HepG2 (cell line): ENCODE measurements around the gene SH2D7. TPM values are rescaled to one million over a fixed set of nuclear protein-coding genes. Genes with fewer than 3 reads are reported as not detected.

Experiments used
- GFI1 ChIP-seq: sonication (generic); formaldehyde crosslinking; IDR thresholded peaks from 2 replicates; pipeline ENCODE4 v1.5.0; 2020; ENCODE audit warnings: missing genetic modification reagents, mild to moderate bottlenecking, borderline replicate concordance
- GTF3A ChIP-seq: sonication (generic); formaldehyde crosslinking; conservative IDR thresholded peaks from 2 replicates; pipeline ENCODE4 v1.4.0; 2020; ENCODE audit warnings: mild to moderate bottlenecking, missing genetic modification reagents
- HDAC2 ChIP-seq: sonication (generic); formaldehyde crosslinking; IDR thresholded peaks from 2 replicates; pipeline ENCODE4 v1.4.0; 2020; ENCODE audit warnings: missing genetic modification reagents
- LCORL ChIP-seq, 2 experiments: fragments of 450-650 bp in 1 of 2; sonication (generic) in 1 of 2; formaldehyde crosslinking in 1 of 2; IDR thresholded peaks; 2 replicates each; pipeline versions ENCODE4 v1.5.0 to v1.6.1; 2017 to 2020; ENCODE audit warnings: antibody characterized with exemption in 1 of 2, missing genetic modification reagents in 1 of 2
- MEIS1 ChIP-seq: sonication (generic); formaldehyde crosslinking; IDR thresholded peaks from 2 replicates; pipeline ENCODE4 v1.9.0; 2021; ENCODE audit warnings: mild to moderate bottlenecking, missing genetic modification reagents, moderate library complexity, borderline replicate concordance
- MIXL1 ChIP-seq: IDR thresholded peaks from 2 replicates; pipeline ENCODE4 v1.6.1; 2016
- NCOA2 ChIP-seq: sonication (generic); formaldehyde crosslinking; IDR thresholded peaks from 2 replicates; pipeline ENCODE4 v1.8.0; 2022; ENCODE audit warnings: inconsistent platforms
- NR2F2 ChIP-seq: IDR thresholded peaks from 2 replicates; pipeline ENCODE4 v1.6.1; 2012; ENCODE audit warnings: low read depth, inconsistent platforms, borderline replicate concordance
- PPARG ChIP-seq: conservative IDR thresholded peaks from 2 replicates; pipeline ENCODE4 v1.6.1; 2016; ENCODE audit warnings: missing biosample characterization, missing genetic modification reagents
- RBM39 ChIP-seq: fragments of 200-400 bp; formaldehyde crosslinking; IDR thresholded peaks from one replicate; pipeline ENCODE4 v1.6.1; 2018; ENCODE audit warnings: antibody characterized with exemption, mild to moderate bottlenecking, low read depth, low read length; ENCODE audit not compliant: poor library complexity, severe bottlenecking
- REL ChIP-seq: sonication (generic); formaldehyde crosslinking; conservative IDR thresholded peaks from 2 replicates; pipeline ENCODE4 v1.8.0; 2022; ENCODE audit warnings: mild to moderate bottlenecking, missing genetic modification reagents, moderate library complexity
- STAG1 ChIP-seq: sonication (generic); formaldehyde crosslinking; IDR thresholded peaks from 2 replicates; pipeline ENCODE4 v1.4.0; 2020; ENCODE audit warnings: missing genetic modification reagents
- TP53 ChIP-seq: sonication (generic); formaldehyde crosslinking; conservative IDR thresholded peaks from 2 replicates; pipeline ENCODE4 v1.4.0; 2020; ENCODE audit warnings: missing genetic modification reagents
- ZKSCAN8 ChIP-seq: IDR thresholded peaks from 2 replicates; pipeline ENCODE4 v1.6.1; 2016; ENCODE audit warnings: borderline replicate concordance, missing genetic modification reagents, missing compliant biosample characterization
- ZNF24 ChIP-seq: fragments of 450-650 bp; IDR thresholded peaks from 2 replicates; pipeline ENCODE4 v1.6.1; 2017; ENCODE audit warnings: antibody characterized with exemption, mild to moderate bottlenecking
- ZNF329 ChIP-seq: sonication (generic); formaldehyde crosslinking; IDR thresholded peaks from 2 replicates; pipeline ENCODE4 v1.9.0; 2021; ENCODE audit warnings: low read depth, mild to moderate bottlenecking, missing genetic modification reagents
- ZNF556 ChIP-seq: sonication (generic); formaldehyde crosslinking; IDR thresholded peaks from 2 replicates; pipeline ENCODE4 v1.4.0; 2020; ENCODE audit warnings: mild to moderate bottlenecking, missing genetic modification reagents, borderline replicate concordance
- ZNF607 ChIP-seq: sonication (generic); formaldehyde crosslinking; IDR thresholded peaks from 2 replicates; pipeline ENCODE4 v1.5.1; 2020; ENCODE audit warnings: missing genetic modification reagents, mild to moderate bottlenecking, borderline replicate concordance
- ZNF672 ChIP-seq: sonication (generic); formaldehyde crosslinking; IDR thresholded peaks from 2 replicates; pipeline ENCODE4 v1.8.1; 2022; ENCODE audit warnings: missing genetic modification reagents
- ZNF781 ChIP-seq: sonication (generic); formaldehyde crosslinking; IDR thresholded peaks from 2 replicates; pipeline ENCODE4 v1.5.1; 2020; ENCODE audit warnings: borderline replicate concordance, mild to moderate bottlenecking, missing genetic modification reagents; ENCODE audit errors: not compliant biosample characterization
- ZNF841 ChIP-seq: sonication (generic); formaldehyde crosslinking; IDR thresholded peaks from 2 replicates; pipeline ENCODE4 v1.8.1; 2023; ENCODE audit warnings: missing genetic modification reagents, borderline replicate concordance
- ZZZ3 ChIP-seq: sonication (generic); formaldehyde crosslinking; IDR thresholded peaks from 2 replicates; pipeline ENCODE4 v1.4.0; 2020; ENCODE audit warnings: missing genetic modification reagents, mild to moderate bottlenecking, borderline replicate concordance
- polyA plus RNA-seq, 8 experiments: library from polyadenylated mRNA; depleted of rRNA in 3 of 8; stranded (reverse) in 7 of 8; unstranded in 1 of 8; fragments of >200 nt; fragmentation: Illumina TruSeq in 4 of 8; extraction: Trizol in 4 of 8; gene quantifications; 2 replicates each; pipeline versions ENCODE4 v1.2.1 to v1.2.3, GENCODE V29; 2011 to 2016; ENCODE audit warnings: low read depth in 4 of 8, missing spikeins in 1 of 8, mixed read lengths in 1 of 8; ENCODE audit not compliant: insufficient read depth in 1 of 8
- total RNA-seq, 5 experiments: library from RNA; depleted of rRNA; stranded (reverse); fragments of >200 nt; fragmentation: Illumina TruSeq; extraction: Trizol; gene quantifications; 2 replicates each; pipeline ENCODE4 v1.2.3, GENCODE V29; 2016; ENCODE audit warnings: low read depth in 1 of 5
- TF ChIP-seq, protein P1 (sequence below): sonication (generic); formaldehyde crosslinking; IDR thresholded peaks from 2 replicates; pipeline ENCODE4 v1.4.0; 2020; ENCODE audit warnings: low read depth, missing genetic modification reagents
- TF ChIP-seq, protein P2 (sequence below): sonication (generic); formaldehyde crosslinking; IDR thresholded peaks from 2 replicates; pipeline ENCODE4 v1.5.0; 2020; ENCODE audit warnings: missing genetic modification reagents, mild to moderate bottlenecking, borderline replicate concordance
- TF ChIP-seq, protein P3 (sequence below): IDR thresholded peaks from 2 replicates; pipeline ENCODE4 v1.6.1; 2018; ENCODE audit warnings: missing genetic modification reagents, mild to moderate bottlenecking, missing compliant biosample characterization

SH2D7 gene
- total and polyA plus RNA-seq, 2 of the 13 experiments (the other 11 are each of a cell fraction or from before 2014, with no cell fraction given), result not detected

GRCh38 chr15:78131295-78132061 is 39.1 kb downstream of the SH2D7 start, which contains the start of gene CIB2 (continued):
- TF ChIP-seq, protein P1, sequence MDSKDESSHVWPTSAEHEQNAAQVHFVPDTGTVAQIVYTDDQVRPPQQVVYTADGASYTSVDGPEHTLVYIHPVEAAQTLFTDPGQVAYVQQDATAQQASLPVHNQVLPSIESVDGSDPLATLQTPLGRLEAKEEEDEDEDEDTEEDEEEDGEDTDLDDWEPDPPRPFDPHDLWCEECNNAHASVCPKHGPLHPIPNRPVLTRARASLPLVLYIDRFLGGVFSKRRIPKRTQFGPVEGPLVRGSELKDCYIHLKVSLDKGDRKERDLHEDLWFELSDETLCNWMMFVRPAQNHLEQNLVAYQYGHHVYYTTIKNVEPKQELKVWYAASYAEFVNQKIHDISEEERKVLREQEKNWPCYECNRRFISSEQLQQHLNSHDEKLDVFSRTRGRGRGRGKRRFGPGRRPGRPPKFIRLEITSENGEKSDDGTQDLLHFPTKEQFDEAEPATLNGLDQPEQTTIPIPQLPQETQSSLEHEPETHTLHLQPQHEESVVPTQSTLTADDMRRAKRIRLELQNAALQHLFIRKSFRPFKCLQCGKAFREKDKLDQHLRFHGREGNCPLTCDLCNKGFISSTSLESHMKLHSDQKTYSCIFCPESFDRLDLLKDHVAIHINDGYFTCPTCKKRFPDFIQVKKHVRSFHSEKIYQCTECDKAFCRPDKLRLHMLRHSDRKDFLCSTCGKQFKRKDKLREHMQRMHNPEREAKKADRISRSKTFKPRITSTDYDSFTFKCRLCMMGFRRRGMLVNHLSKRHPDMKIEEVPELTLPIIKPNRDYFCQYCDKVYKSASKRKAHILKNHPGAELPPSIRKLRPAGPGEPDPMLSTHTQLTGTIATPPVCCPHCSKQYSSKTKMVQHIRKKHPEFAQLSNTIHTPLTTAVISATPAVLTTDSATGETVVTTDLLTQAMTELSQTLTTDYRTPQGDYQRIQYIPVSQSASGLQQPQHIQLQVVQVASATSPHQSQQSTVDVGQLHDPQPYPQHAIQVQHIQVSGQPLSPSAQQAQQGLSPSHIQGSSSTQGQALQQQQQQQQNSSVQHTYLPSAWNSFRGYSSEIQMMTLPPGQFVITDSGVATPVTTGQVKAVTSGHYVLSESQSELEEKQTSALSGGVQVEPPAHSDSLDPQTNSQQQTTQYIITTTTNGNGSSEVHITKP (CRISPR knock-in tag), result 0 out of 2 replicates have a peak, but pooled peaks have one; percentile 23
- TF ChIP-seq ZNF607 (0 out of 2 replicates have a peak, but pooled peaks have one; percentile 61), ZNF841 (no peak), REL (CRISPR knock-in tag) (no peak), GTF3A (CRISPR knock-in tag) (no peak), MEIS1 (CRISPR knock-in tag) (peak; percentile 39; the same call in 1 of the 2 replicates), MIXL1 (CRISPR knock-in tag) (0 out of 2 replicates have a peak, but pooled peaks have one; percentile 9), ZNF672 (CRISPR knock-in tag) (no peak), RBM39 (no peak), ZZZ3 (CRISPR knock-in tag) (no peak), ZKSCAN8 (CRISPR knock-in tag) (no peak), GFI1 (CRISPR knock-in tag) (no peak), NCOA2 (CRISPR knock-in tag) (peak; percentile 6; the same call in 1 of the 2 replicates), ZNF781 (CRISPR knock-in tag) (no peak), PPARG (0 out of 2 replicates have a peak, but pooled peaks have one; percentile 28), ZNF329 (no peak), STAG1 (CRISPR knock-in tag) (peak; percentile 64), NR2F2 (no peak), ZNF556 (CRISPR knock-in tag) (0 out of 2 replicates have a peak, but pooled peaks have one; percentile 14), HDAC2 (peak; percentile 41; the same call in 1 of the 2 replicates), TP53 (CRISPR knock-in tag) (no peak), LCORL (IDR thresholded peaks at IDR 0.05) (no peak), LCORL (CRISPR knock-in tag; IDR thresholded peaks at IDR 0.05) (0 out of 2 replicates have a peak, but pooled peaks have one; percentile 22), ZNF24 (no peak)
- TF ChIP-seq, protein P2, sequence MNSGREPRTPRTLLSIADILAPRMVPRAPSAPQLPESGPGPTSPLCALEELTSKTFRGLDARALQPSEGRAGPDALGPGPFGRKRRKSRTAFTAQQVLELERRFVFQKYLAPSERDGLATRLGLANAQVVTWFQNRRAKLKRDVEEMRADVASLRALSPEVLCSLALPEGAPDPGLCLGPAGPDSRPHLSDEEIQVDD (CRISPR knock-in tag), result peak; percentile 32; the same call in 1 of the 2 replicates
- TF ChIP-seq, protein P3, sequence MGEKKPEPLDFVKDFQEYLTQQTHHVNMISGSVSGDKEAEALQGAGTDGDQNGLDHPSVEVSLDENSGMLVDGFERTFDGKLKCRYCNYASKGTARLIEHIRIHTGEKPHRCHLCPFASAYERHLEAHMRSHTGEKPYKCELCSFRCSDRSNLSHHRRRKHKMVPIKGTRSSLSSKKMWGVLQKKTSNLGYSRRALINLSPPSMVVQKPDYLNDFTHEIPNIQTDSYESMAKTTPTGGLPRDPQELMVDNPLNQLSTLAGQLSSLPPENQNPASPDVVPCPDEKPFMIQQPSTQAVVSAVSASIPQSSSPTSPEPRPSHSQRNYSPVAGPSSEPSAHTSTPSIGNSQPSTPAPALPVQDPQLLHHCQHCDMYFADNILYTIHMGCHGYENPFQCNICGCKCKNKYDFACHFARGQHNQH (CRISPR knock-in tag), result no peak
